DMS153 treated with DMSO at 0.1 percent for 48 hours (cell line): ENCODE data around the gene WFDC11.

Source experiments
- DNase-seq: peaks from one replicate; lab custom pipeline; 2025; ENCODE audit not compliant: unreplicated experiment; lab: John Stamatoyannopoulos, UW

The WFDC11 gene

GRCh38 chr20:45629496-45630100, 40.4 kb downstream of the WFDC11 start, which contains the start of gene WFDC10A:
Gene WFDC10A (plus strand): TSS chr20:45629739. CDS start chr20:45629814, 75 bp downstream.
- no peak for DNase-seq

GRCh38 chr20:45626540-45626939, 43.5 kb downstream of the WFDC11 start:
- DNase-seq: no peak

DNA sequence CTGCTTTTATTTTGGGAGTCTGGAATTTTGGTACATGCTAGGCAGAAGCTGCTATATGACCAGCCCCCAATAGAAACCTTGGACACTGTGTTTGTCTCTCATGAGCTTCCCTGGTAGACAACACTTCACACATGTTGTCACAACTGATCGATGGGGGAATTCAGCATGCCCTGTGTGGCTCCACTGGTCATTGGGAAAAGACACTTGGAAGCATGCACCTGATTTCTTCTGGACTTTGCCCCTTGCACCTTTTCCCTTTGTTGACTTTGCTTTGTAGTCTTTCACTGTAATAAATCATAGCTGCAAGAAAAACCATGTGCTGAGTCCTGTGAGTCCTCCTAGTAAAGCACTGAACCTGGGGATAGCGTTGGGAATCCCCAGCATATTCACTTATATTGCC, 48.4 kb downstream of the WFDC11 start:
- DNase-seq: no peak

DNA sequence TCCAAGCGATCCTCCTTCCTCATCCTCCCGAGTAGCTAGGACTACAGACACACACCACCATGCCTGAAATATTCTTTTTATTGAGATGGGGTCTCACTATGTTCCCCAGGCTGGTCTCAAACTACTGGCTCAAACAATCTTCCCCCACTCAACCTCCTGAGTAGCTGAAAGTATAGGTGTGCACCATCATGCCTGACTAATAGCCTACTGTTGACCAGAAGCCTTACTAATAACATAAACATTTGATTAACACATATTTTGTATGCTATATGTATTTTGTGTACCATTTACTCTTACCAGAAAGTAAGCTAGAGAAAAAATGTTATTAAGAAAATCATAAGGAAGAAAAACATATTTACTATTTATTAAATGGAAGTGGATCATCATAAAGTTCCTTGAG, 52.4 kb downstream of the WFDC11 start:
- no peak for DNase-seq

- DNase-seq: no peak
Observed at GRCh38 chr20:45612314-45612713, 57.7 kb downstream of the WFDC11 start.

DNA sequence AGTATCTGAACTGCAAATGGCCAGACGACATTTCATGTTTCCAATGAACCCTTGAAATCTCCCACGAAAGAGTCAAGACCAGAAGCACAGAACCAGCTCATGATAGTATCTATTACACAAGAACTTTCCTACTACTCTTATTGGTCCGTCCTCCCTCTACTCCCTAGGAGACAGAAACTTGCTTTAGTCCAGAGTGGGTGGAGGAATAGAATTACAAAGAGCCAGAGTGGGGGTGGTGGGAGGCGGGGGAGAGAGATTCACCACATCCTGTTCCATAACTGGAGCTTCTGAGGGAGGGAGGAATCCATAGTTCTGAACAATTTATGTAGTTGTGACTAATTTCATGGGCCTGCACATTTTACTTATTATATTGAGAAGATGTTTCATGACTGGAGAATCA, 59.0 kb downstream of the WFDC11 start:
- no peak for DNase-seq

DNA sequence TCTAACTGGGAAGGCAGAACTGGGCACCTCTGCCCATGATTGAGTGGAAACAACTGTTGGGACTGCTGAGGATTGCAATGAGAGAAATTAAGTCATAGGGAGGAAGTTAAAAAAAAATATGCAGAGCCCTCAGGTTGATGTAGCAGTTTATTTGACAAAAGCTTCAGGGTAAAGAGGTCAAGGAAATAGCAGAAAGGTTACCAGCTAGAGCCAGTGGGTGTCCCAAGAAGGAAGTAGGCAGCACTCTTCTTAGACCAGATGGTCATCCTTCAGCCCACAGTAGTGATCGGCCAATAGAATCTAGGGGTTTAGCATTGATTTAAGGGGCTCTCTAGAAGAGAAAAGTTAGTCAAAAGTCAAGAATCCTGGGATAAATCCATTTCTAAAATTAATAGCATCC, 62.2 kb downstream of the WFDC11 start:
- no peak for DNase-seq
